Endothelial cell of umbilical vein (primary cell): ENCODE measurements around the gene FAM222B. TPM values are rescaled to one million over a fixed set of nuclear protein-coding genes. Genes with fewer than 3 reads are reported as not detected.

Experiments
- BruUV-seq: library from RNA; stranded (reverse); fragments of 400-500 nt; replicated peaks from 2 replicates; lab custom pipeline; 2021; lab: Mats Ljungman, UMichigan
- CTCF ChIA-PET: fragments of 300-600, 350-600 bp; sonication (Branson Sonifier 250); formaldehyde crosslinking; loops from one replicate; lab custom pipeline; 2021; ENCODE audit warnings: antibody characterized with exemption, inconsistent platforms; lab: Charles Lee
- POLR2A ChIA-PET: fragments of 300-600, 350-600 bp; sonication (Branson Sonifier 250); formaldehyde crosslinking; loops from one replicate; lab custom pipeline; 2021; ENCODE audit warnings: antibody characterized with exemption, inconsistent platforms; lab: Charles Lee
- DNase-seq: peaks from one replicate; pipeline ENCODE4 v3.0.0-alpha.2; 2011; ENCODE audit warnings: low read depth, low spot score
- FAIRE-seq: peaks from 2 replicates; lab custom pipeline; 2011; peaks lifted over from hg19 to GRCh38; lab: Jason Lieb, UNC
- H2AFZ ChIP-seq: 2 replicates; pipeline ENCODE4 v1.6.0; 2012; ENCODE audit warnings: low read depth, low read length, control low read depth, inconsistent platforms
- H3K27ac ChIP-seq: 2 replicates; pipeline ENCODE4 v1.5.1; 2011; ENCODE audit warnings: low read depth, mild to moderate bottlenecking, control low read depth, low read length, moderate library complexity; ENCODE audit not compliant: insufficient read depth
- H3K27me3 ChIP-seq, 2 experiments: 2 replicates each; pipeline versions ENCODE4 v1.6.0 to v1.6.1; 2011; ENCODE audit warnings: low read length in 2 of 2, mixed read lengths in 1 of 2; ENCODE audit not compliant: control insufficient read depth in 2 of 2, insufficient read depth in 2 of 2
- H3K36me3 ChIP-seq, 2 experiments: 2 replicates in 1 of 2; 3 replicates in 1 of 2; pipeline ENCODE4 v1.5.1; 2011; ENCODE audit warnings: low read length in 2 of 2, mild to moderate bottlenecking in 1 of 2, moderate library complexity in 1 of 2; ENCODE audit not compliant: control insufficient read depth in 2 of 2, insufficient read depth in 2 of 2; ENCODE audit errors: extremely low read depth in 1 of 2
- H3K4me1 ChIP-seq: 3 replicates; pipeline ENCODE4 v1.5.1; 2011; ENCODE audit warnings: mild to moderate bottlenecking, low read length; ENCODE audit not compliant: control insufficient read depth, insufficient read depth; ENCODE audit errors: extremely low read depth
- H3K4me2 ChIP-seq: 2 replicates; pipeline ENCODE4 v1.6.1; 2011; ENCODE audit warnings: low read length, control low read depth, mixed read lengths; ENCODE audit not compliant: insufficient read depth
- H3K4me3 ChIP-seq, 3 experiments: fragments of 200-600 bp in 1 of 3; sonication (generic), shearing (Covaris generic) in 1 of 3; replicated peaks in 1 of 3; 2 replicates each; pipeline ENCODE4 v1.5.1; 2011 to 2016; ENCODE audit warnings: control low read depth in 3 of 3, low read length in 3 of 3, mild to moderate bottlenecking in 2 of 3, inconsistent platforms in 1 of 3, low read depth in 1 of 3, moderate library complexity in 1 of 3; ENCODE audit not compliant: insufficient read depth in 1 of 3
- H3K79me2 ChIP-seq: 2 replicates; pipeline ENCODE4 v1.6.0; 2012; ENCODE audit warnings: low read length, inconsistent platforms; ENCODE audit not compliant: control insufficient read depth, insufficient read depth
- H3K9ac ChIP-seq: replicated peaks from 2 replicates; pipeline ENCODE3; 2011; ENCODE audit warnings: low read length, control low read depth; ENCODE audit not compliant: insufficient read depth; ENCODE audit errors: extremely low read depth
- H3K9me1 ChIP-seq: replicated peaks from 3 replicates; pipeline ENCODE4 v1.6.0; 2011; ENCODE audit warnings: mild to moderate bottlenecking, low read length; ENCODE audit not compliant: control insufficient read depth, insufficient read depth; ENCODE audit errors: extremely low read depth
- H3K9me3 ChIP-seq: replicated peaks from 2 replicates; pipeline ENCODE4 v1.5.1; 2012; ENCODE audit warnings: low read length, inconsistent platforms; ENCODE audit not compliant: control insufficient read depth, insufficient read depth
- H4K20me1 ChIP-seq: replicated peaks from 2 replicates; pipeline ENCODE3; 2011; ENCODE audit warnings: mild to moderate bottlenecking, low read length; ENCODE audit not compliant: control insufficient read depth, insufficient read depth; ENCODE audit errors: extremely low read depth
- EZH2 ChIP-seq: IDR thresholded peaks from 2 replicates; pipeline ENCODE4 v1.6.1; 2012; ENCODE audit warnings: borderline replicate concordance, low read depth, mild to moderate bottlenecking, moderate library complexity, low read length, inconsistent platforms; ENCODE audit not compliant: severe bottlenecking
- FOS ChIP-seq: IDR thresholded peaks from 2 replicates; pipeline ENCODE4 v1.6.1; 2011; ENCODE audit warnings: mild to moderate bottlenecking, low read length, moderate library complexity, borderline replicate concordance; ENCODE audit not compliant: insufficient read depth
- GATA2 ChIP-seq: IDR thresholded peaks from 2 replicates; pipeline ENCODE4 v1.7.0; 2011; ENCODE audit warnings: low read depth, mild to moderate bottlenecking, moderate library complexity, mixed read lengths, low read length; ENCODE audit not compliant: insufficient read length, insufficient read depth
- JUN ChIP-seq: IDR thresholded peaks from 2 replicates; pipeline ENCODE4 v1.6.1; 2011; ENCODE audit warnings: borderline replicate concordance, low read depth; ENCODE audit not compliant: insufficient read length, insufficient read depth
- MYC ChIP-seq: IDR thresholded peaks from one replicate; pipeline ENCODE4 v1.6.1; 2011; ENCODE audit warnings: mild to moderate bottlenecking, low read depth, low read length
- POLR2A ChIP-seq: IDR thresholded peaks from 2 replicates; pipeline ENCODE4 v1.6.1; 2012; ENCODE audit warnings: low read depth, mild to moderate bottlenecking, control low read depth, low read length
- POLR2AphosphoS5 ChIP-seq: IDR thresholded peaks from 2 replicates; pipeline ENCODE4 v1.6.1; 2012; ENCODE audit warnings: low read depth, mild to moderate bottlenecking, control low read depth, low read length, moderate library complexity; ENCODE audit not compliant: insufficient read depth
- dilution Hi-C: fragments of 300-500 bp; cut with MboI; formaldehyde crosslinking; loops from one replicate; pipeline ENCODE4 v1.15.0; 2019; ENCODE audit warnings: low sequenced_read_pairs; ENCODE audit not compliant: extremely low pct_ligation_motif_present
- intact Hi-C: fragments of 100-400 bp; cut with micrococcal nuclease; formaldehyde crosslinking; loops from one replicate; pipeline ENCODE4 v1.10.0; 2022
- polyA plus RNA-seq, 4 experiments: library from polyadenylated mRNA; depleted of rRNA in 3 of 4; stranded (reverse) in 3 of 4; unstranded in 1 of 4; fragments of >200 nt; gene quantifications; 2 replicates each; pipeline versions ENCODE4 v1.2.1 to v1.2.3, GENCODE V29; 2011 to 2012; ENCODE audit warnings: missing spikeins in 1 of 4
- total RNA-seq: library from RNA; stranded (reverse); gene quantifications from 2 replicates; pipeline ENCODE4 v1.2.3, GENCODE V29; 2021
- TF ChIP-seq, protein P1 (sequence below): IDR thresholded peaks from 2 replicates; pipeline ENCODE4 v1.6.1; 2011; ENCODE audit not compliant: insufficient read depth, insufficient read length
- TF ChIP-seq, protein P2 (sequence below), 2 donors: IDR thresholded peaks; 1 replicate in 1 of 2; 2 replicates in 1 of 2; pipeline ENCODE4 v1.5.1; 2011; ENCODE audit warnings: low read length in 2 of 2, mild to moderate bottlenecking in 2 of 2, moderate library complexity in 2 of 2, control low read depth in 1 of 2, inconsistent platforms in 1 of 2, low read depth in 1 of 2; ENCODE audit not compliant: insufficient read depth in 1 of 2; ENCODE audit errors: extremely low read depth in 1 of 2

The FAM222B gene
- total and polyA plus RNA-seq, 2 donors (not counting 3 experiments of a cell fraction or from before 2014, with no cell fraction given): 21.1 to 30.6 TPM

DNA sequence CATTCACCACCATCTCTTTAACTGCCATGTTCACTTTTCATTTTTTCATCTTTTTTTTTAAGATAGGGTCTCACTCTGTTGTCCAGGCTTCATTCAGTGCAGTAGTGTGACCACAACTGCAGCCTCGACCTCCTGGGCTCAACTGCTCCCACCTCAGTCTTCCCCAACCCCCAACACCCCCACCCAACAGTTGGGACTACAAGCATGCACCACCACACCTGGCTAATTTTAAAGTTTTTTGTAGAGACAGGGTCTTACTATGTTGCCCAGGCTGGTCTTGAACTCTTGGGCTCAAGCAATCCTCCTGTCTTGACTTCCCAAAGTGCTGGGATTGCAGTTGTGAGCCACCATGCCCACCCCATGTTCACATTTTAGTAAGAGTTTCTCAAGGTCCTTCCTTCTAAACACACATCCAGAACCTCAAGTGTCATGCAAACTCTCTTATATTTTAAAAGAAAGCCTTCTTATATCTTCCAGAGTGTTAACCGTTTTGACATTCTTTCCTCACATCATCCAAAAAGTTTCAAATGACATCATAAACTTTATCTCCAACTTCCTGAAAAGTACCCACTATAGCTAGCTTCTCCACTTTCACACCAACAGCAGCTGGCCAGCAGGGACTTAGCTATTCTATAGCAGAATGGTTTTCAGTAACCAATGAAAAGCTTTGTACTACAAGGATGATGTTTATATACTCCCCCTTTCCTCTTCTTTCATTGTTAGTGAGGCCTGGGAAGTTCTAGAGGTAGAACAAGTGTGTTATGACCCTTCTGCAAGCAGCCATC, 49.5 kb downstream of the FAM222B start:
- no peaks in the 10 kb centered on the region for H4K20me1 ChIP-seq
- TF ChIP-seq, protein P1, sequence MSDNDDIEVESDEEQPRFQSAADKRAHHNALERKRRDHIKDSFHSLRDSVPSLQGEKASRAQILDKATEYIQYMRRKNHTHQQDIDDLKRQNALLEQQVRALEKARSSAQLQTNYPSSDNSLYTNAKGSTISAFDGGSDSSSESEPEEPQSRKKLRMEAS: no peak
- no peak for TF ChIP-seq JUN
- no peak for TF ChIP-seq FOS
- TF ChIP-seq POLR2A: no peak
- no peak for TF ChIP-seq MYC
- TF ChIP-seq POLR2AphosphoS5: no peak
- TF ChIP-seq, protein P2, sequence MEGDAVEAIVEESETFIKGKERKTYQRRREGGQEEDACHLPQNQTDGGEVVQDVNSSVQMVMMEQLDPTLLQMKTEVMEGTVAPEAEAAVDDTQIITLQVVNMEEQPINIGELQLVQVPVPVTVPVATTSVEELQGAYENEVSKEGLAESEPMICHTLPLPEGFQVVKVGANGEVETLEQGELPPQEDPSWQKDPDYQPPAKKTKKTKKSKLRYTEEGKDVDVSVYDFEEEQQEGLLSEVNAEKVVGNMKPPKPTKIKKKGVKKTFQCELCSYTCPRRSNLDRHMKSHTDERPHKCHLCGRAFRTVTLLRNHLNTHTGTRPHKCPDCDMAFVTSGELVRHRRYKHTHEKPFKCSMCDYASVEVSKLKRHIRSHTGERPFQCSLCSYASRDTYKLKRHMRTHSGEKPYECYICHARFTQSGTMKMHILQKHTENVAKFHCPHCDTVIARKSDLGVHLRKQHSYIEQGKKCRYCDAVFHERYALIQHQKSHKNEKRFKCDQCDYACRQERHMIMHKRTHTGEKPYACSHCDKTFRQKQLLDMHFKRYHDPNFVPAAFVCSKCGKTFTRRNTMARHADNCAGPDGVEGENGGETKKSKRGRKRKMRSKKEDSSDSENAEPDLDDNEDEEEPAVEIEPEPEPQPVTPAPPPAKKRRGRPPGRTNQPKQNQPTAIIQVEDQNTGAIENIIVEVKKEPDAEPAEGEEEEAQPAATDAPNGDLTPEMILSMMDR (IDR thresholded peaks at IDR 0.05; ENCODE audit: extremely low read depth in 1 of 2, insufficient read depth in 1 of 2, low read depth in 1 of 2, low read length in 2 of 2): no peak
- TF ChIP-seq EZH2: no peak
- no peak for TF ChIP-seq GATA2
- intact Hi-C loops: no loop called here

More for the DNA sequence above, 49.5 kb downstream of the FAM222B start:
- Histone ChIP-seq H3K27ac (no peak overlapping the region), H3K36me3 (peaks cover 0 to 3% of the 10 kb centered on the region in 2 experiments), H2AFZ (no peak overlapping the region), H3K9me3 (no peaks in the 10 kb centered on the region), H3K4me2 (no peak overlapping the region), H3K9me1 (no peaks in the 10 kb centered on the region), H3K27me3 (no peaks in the 10 kb centered on the region), H3K79me2 (peaks cover 77% of the 10 kb centered on the region), H3K4me1 (peaks cover 3% of the 10 kb centered on the region), H3K4me3 (no peak overlapping the region), H3K9ac (no peak overlapping the region)
- DNase-seq (peak; percentile 22), FAIRE-seq (no peak)
- BruUV-seq: no TSS peak
- dilution Hi-C loops: no loop called here
- CTCF ChIA-PET: interaction anchor here (1.1 to 1.6 kb wide), 2 partner anchors 29 to 43 kb away, joined by 3 to 5 read pairs; no protein-coding TSS in a partner anchor
- POLR2A ChIA-PET: no interaction called here
